ENCODE measurements around the gene ATG7. TPM values are rescaled to one million over a fixed set of nuclear protein-coding genes. Genes with fewer than 3 reads are reported as not detected.

The ATG7 gene
- total RNA-seq, 2 donors from 2014 or later, result 33.9 to 38.4 TPM

DNA sequence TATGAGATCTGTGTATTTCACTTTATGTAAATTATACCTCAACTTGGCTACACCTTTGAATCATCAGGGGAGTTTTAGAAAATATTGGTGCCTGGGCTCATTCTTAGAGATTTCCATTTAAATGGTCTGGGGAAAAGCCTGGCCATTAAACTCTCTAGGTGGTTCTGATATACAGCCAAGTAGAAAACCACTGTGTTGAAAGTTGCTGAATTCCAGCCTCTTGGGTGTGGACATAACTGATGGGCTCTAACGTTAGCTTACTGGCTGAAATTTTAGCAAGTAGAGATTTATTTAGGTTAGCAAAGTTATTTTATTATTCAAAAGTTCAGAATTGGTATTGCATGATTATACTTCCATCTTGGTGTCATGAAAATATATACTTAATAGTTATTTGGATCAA, 84.1 kb downstream of the ATG7 start:
- no peak overlapping the region for H3K4me3 Mint-ChIP-seq
- H3K27me3 ChIP-seq (ENCODE audit: control insufficient read depth, insufficient read depth, low read length, poor library complexity, severe bottlenecking), result no peaks in the 10 kb centered on the region
- H3K27ac ChIP-seq (ENCODE audit: low read depth, low read length), result no peak overlapping the region
- no peak for DNase-seq
- H3K27me3 Mint-ChIP-seq (ENCODE audit: insufficient read depth), result no peaks in the 10 kb centered on the region
- no peaks in the 10 kb centered on the region for H3K4me1 ChIP-seq (ENCODE audit: control insufficient read depth, insufficient read depth, low read length)
- no peak overlapping the region for H3K27ac Mint-ChIP-seq
- no peak overlapping the region for H3K4me3 ChIP-seq (ENCODE audit: low read length)
- peaks cover 40% of the 10 kb centered on the region for H3K36me3 Mint-ChIP-seq (ENCODE audit: low read depth)
- 93% methylated on average over 1 of the region's 1 CpG; no CpG with 5 or more reads in 1 of the 2 experiments for WGBS, 2 experiments (ENCODE audit: insufficient coverage in 1 of 2, insufficient read length in 1 of 2)
- H3K9me3 Mint-ChIP-seq, result peaks cover 2% of the 10 kb centered on the region
- no peak overlapping the region for H3K9ac ChIP-seq (ENCODE audit: extremely low read depth, low read length, poor library complexity, severe bottlenecking)
- H3K4me1 Mint-ChIP-seq, result no peaks in the 10 kb centered on the region
- no peaks in the 10 kb centered on the region for H3K9me3 ChIP-seq (ENCODE audit: control insufficient read depth, low read length)
- peaks cover 17% of the 10 kb centered on the region for H3K36me3 ChIP-seq (ENCODE audit: control insufficient read depth, insufficient read depth, low read length)
- TF ChIP-seq, protein P1, sequence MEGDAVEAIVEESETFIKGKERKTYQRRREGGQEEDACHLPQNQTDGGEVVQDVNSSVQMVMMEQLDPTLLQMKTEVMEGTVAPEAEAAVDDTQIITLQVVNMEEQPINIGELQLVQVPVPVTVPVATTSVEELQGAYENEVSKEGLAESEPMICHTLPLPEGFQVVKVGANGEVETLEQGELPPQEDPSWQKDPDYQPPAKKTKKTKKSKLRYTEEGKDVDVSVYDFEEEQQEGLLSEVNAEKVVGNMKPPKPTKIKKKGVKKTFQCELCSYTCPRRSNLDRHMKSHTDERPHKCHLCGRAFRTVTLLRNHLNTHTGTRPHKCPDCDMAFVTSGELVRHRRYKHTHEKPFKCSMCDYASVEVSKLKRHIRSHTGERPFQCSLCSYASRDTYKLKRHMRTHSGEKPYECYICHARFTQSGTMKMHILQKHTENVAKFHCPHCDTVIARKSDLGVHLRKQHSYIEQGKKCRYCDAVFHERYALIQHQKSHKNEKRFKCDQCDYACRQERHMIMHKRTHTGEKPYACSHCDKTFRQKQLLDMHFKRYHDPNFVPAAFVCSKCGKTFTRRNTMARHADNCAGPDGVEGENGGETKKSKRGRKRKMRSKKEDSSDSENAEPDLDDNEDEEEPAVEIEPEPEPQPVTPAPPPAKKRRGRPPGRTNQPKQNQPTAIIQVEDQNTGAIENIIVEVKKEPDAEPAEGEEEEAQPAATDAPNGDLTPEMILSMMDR (conservative IDR thresholded peaks at IDR 0.05), result no peak

DNA sequence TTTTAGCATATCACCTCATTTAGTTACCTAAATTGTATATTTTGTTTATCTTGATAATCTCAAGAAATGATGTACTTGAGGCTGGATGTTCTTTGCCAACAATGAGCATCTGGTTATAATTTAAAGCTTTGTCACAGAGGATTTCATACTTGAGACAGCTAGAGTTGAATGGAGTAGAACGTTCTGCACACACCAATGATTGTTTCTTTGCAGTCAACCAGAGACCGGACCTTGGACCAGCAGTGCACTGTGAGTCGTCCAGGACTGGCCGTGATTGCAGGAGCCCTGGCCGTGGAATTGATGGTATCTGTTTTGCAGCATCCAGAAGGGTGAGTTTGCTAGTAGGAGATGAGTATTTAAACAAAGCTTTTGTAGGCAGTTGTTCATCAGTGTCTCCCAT, 90.4 kb downstream of the ATG7 start:
- no peak for DNase-seq
- WGBS, 2 experiments (ENCODE audit: insufficient coverage in 1 of 2, insufficient read length in 1 of 2), result 94 to 100% methylated on average over 1 to 5 of the region's 5 CpGs
- H3K9ac ChIP-seq (ENCODE audit: extremely low read depth, low read length, poor library complexity, severe bottlenecking), result no peak overlapping the region
- no peaks in the 10 kb centered on the region for H3K27me3 ChIP-seq (ENCODE audit: control insufficient read depth, insufficient read depth, low read length, poor library complexity, severe bottlenecking)
- Mint-ChIP-seq H3K36me3 (ENCODE audit: low read depth) (peaks cover 44% of the 10 kb centered on the region), H3K9me3 (no peaks in the 10 kb centered on the region), H3K27ac (no peak overlapping the region), H3K4me1 (peaks cover 13% of the 10 kb centered on the region), H3K4me3 (no peak overlapping the region), H3K27me3 (ENCODE audit: insufficient read depth) (no peaks in the 10 kb centered on the region)
- H3K9me3 ChIP-seq (ENCODE audit: control insufficient read depth, low read length), result no peaks in the 10 kb centered on the region
- no peak overlapping the region for H3K27ac ChIP-seq (ENCODE audit: low read depth, low read length)
- TF ChIP-seq, protein P1 (conservative IDR thresholded peaks at IDR 0.05), result no peak
- no peak overlapping the region for H3K4me3 ChIP-seq (ENCODE audit: low read length)
- H3K36me3 ChIP-seq (ENCODE audit: control insufficient read depth, insufficient read depth, low read length), result peaks cover 52% of the 10 kb centered on the region
- no peaks in the 10 kb centered on the region for H3K4me1 ChIP-seq (ENCODE audit: control insufficient read depth, insufficient read depth, low read length)

DNA sequence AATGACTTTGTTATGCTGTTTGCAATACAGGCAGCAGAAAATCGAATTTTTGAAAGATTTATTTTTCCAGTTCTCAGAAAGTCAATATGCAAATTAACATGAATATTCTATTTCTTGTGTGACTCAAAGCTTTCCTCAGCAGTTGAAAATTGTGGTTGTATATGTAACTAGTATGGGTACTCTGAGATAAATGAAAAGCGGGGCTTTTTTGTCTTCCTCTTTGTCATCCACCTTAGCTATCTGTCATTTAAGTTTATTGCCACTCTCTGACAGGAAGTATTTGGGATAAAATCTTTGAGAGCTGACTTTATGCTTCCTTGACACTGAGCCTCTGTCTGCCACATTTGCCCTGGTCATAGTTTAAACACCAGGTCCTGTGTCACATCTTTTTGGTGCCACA, 91.5 kb downstream of the ATG7 start:
- 94% methylated on average over 2 of the region's 2 CpGs; no CpG with 5 or more reads in 1 of the 2 experiments for WGBS, 2 experiments (ENCODE audit: insufficient coverage in 1 of 2, insufficient read length in 1 of 2)
- Histone ChIP-seq H3K4me3 (ENCODE audit: low read length) (no peak overlapping the region), H3K9ac (ENCODE audit: extremely low read depth, low read length, poor library complexity, severe bottlenecking) (no peak overlapping the region), H3K9me3 (ENCODE audit: control insufficient read depth, low read length) (peaks cover 5% of the 10 kb centered on the region), H3K27ac (ENCODE audit: low read depth, low read length) (no peak overlapping the region), H3K36me3 (ENCODE audit: control insufficient read depth, insufficient read depth, low read length) (peaks cover 62% of the 10 kb centered on the region), H3K27me3 (ENCODE audit: control insufficient read depth, insufficient read depth, low read length, poor library complexity, severe bottlenecking) (no peaks in the 10 kb centered on the region), H3K4me1 (ENCODE audit: control insufficient read depth, insufficient read depth, low read length) (no peaks in the 10 kb centered on the region)
- Mint-ChIP-seq H3K4me1 (peaks cover 18% of the 10 kb centered on the region), H3K27me3 (ENCODE audit: insufficient read depth) (no peaks in the 10 kb centered on the region), H3K4me3 (no peak overlapping the region), H3K36me3 (ENCODE audit: low read depth) (peaks cover 37% of the 10 kb centered on the region), H3K9me3 (no peaks in the 10 kb centered on the region), H3K27ac (no peak overlapping the region)
- TF ChIP-seq, protein P1 (conservative IDR thresholded peaks at IDR 0.05), result no peak
- DNase-seq, result no peak
